MM.1S (cell line): ENCODE measurements around the gene MC4R.

Experiments
- EZH2 ChIP-seq: fragments of 300-600 bp; sonication (generic); optimal IDR thresholded peaks from 2 replicates; pipeline ENCODE3; 2017; ENCODE audit warnings: low read depth, mild to moderate bottlenecking, antibody characterized with exemption, low read length, mixed read lengths
- EZH2phosphoT487 ChIP-seq: fragments of 300-600 bp; sonication (generic); IDR thresholded peaks from 2 replicates; pipeline ENCODE4 v1.6.1; 2018; ENCODE audit warnings: antibody characterized with exemption, low read length
- TF ChIP-seq, protein P1 (sequence below): fragments of 300-600 bp; sonication (generic); IDR thresholded peaks from 2 replicates; pipeline ENCODE4 v1.5.1; 2016; ENCODE audit warnings: antibody characterized with exemption, low read length, mixed read lengths

DNA sequence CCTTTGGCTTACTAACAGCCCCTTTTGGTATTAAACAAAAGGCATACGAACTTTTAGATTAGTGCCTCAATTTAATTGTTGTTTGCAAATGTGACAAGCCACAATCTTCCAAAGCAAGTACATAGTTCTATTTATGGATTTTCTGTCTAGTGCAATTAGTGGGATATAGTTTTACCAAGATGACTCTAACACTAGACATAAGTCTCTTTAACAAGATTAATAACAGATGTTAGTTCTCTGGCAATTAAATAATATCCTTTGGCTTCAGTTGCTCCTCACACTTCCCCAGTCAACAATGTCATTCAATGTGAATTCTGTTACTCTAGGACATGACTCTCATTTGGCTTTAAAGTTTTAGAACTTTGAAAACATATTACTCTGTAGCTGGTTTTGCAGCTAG is 16.7 kb upstream of the MC4R start:
- TF ChIP-seq, protein P1, sequence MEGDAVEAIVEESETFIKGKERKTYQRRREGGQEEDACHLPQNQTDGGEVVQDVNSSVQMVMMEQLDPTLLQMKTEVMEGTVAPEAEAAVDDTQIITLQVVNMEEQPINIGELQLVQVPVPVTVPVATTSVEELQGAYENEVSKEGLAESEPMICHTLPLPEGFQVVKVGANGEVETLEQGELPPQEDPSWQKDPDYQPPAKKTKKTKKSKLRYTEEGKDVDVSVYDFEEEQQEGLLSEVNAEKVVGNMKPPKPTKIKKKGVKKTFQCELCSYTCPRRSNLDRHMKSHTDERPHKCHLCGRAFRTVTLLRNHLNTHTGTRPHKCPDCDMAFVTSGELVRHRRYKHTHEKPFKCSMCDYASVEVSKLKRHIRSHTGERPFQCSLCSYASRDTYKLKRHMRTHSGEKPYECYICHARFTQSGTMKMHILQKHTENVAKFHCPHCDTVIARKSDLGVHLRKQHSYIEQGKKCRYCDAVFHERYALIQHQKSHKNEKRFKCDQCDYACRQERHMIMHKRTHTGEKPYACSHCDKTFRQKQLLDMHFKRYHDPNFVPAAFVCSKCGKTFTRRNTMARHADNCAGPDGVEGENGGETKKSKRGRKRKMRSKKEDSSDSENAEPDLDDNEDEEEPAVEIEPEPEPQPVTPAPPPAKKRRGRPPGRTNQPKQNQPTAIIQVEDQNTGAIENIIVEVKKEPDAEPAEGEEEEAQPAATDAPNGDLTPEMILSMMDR = no peak
- no peak for TF ChIP-seq EZH2
- no peak for TF ChIP-seq EZH2phosphoT487
